HepG2 (cell line): Measurements from ENCODE around the gene OS9. TPM values are rescaled to one million over a fixed set of nuclear protein-coding genes. Genes with fewer than 3 reads are reported as not detected.

ENCODE experiments used
- ARID2 ChIP-seq: sonication (generic); formaldehyde crosslinking; IDR thresholded peaks from 2 replicates; pipeline ENCODE4 v1.8.1; 2022; ENCODE audit warnings: mild to moderate bottlenecking, missing genetic modification reagents, borderline replicate concordance
- CHD4 ChIP-seq: fragments of 200-600 bp; sonication (generic); IDR thresholded peaks from 2 replicates; pipeline ENCODE4 v1.7.0; 2017; ENCODE audit warnings: mild to moderate bottlenecking, low read length, borderline replicate concordance
- CREB1 ChIP-seq, 2 experiments: fragments of 450-650 bp in 1 of 2; IDR thresholded peaks; 2 replicates each; pipeline ENCODE4 v1.6.1; 2016 to 2017; ENCODE audit warnings: control low read depth in 1 of 2, mild to moderate bottlenecking in 1 of 2, missing compliant biosample characterization in 1 of 2, missing genetic modification characterization in 1 of 2
- DR1 ChIP-seq: sonication (generic); formaldehyde crosslinking; IDR thresholded peaks from 2 replicates; pipeline ENCODE4 v1.8.0; 2021; ENCODE audit warnings: mild to moderate bottlenecking, missing genetic modification reagents, inconsistent platforms
- GPN1 ChIP-seq: sonication (generic); formaldehyde crosslinking; IDR thresholded peaks from 2 replicates; pipeline ENCODE4 v1.5.1; 2020; ENCODE audit warnings: missing genetic modification reagents, borderline replicate concordance
- KDM1A ChIP-seq: IDR thresholded peaks from 2 replicates; pipeline ENCODE4 v1.6.1; 2016; ENCODE audit warnings: missing compliant biosample characterization
- KDM2A ChIP-seq: sonication (generic); formaldehyde crosslinking; IDR thresholded peaks from 2 replicates; pipeline ENCODE4 v1.4.0; 2020; ENCODE audit warnings: low read depth, missing genetic modification reagents, borderline replicate concordance
- MAF1 ChIP-seq: sonication (generic); formaldehyde crosslinking; IDR thresholded peaks from 2 replicates; pipeline ENCODE4 v1.5.0; 2020; ENCODE audit warnings: missing genetic modification reagents, borderline replicate concordance
- MAFF ChIP-seq: IDR thresholded peaks from 2 replicates; pipeline ENCODE4 v1.6.1; 2011; ENCODE audit warnings: low read depth, low read length, improper control_type of control experiment
- MEIS1 ChIP-seq: sonication (generic); formaldehyde crosslinking; IDR thresholded peaks from 2 replicates; pipeline ENCODE4 v1.9.0; 2021; ENCODE audit warnings: mild to moderate bottlenecking, missing genetic modification reagents, moderate library complexity, borderline replicate concordance
- PHF8 ChIP-seq: sonication (generic); formaldehyde crosslinking; IDR thresholded peaks from 2 replicates; pipeline ENCODE4 v1.5.0; 2020; ENCODE audit warnings: missing genetic modification reagents
- POLR2A ChIP-seq, 2 experiments: IDR thresholded peaks; 2 replicates each; pipeline ENCODE4 v1.6.1; 2011; ENCODE audit warnings: low read depth in 2 of 2, low read length in 2 of 2, mild to moderate bottlenecking in 1 of 2, moderate library complexity in 1 of 2; ENCODE audit not compliant: insufficient read depth in 1 of 2
- PRMT3 ChIP-seq: sonication (generic); formaldehyde crosslinking; IDR thresholded peaks from 2 replicates; pipeline ENCODE4 v1.8.1; 2022; ENCODE audit warnings: low read depth, mild to moderate bottlenecking, moderate library complexity, missing genetic modification reagents, borderline replicate concordance
- PTBP1 ChIP-seq: fragments of 200-400 bp; formaldehyde crosslinking; IDR thresholded peaks from 2 replicates; pipeline ENCODE4 v1.6.1; 2018; ENCODE audit warnings: low read length, low read depth; ENCODE audit not compliant: poor library complexity, severe bottlenecking
- SAP130 ChIP-seq: IDR thresholded peaks from 2 replicates; pipeline ENCODE4 v1.6.1; 2016; ENCODE audit warnings: low read depth
- SP2 ChIP-seq: sonication (generic); formaldehyde crosslinking; IDR thresholded peaks from 2 replicates; pipeline ENCODE4 v1.5.1; 2020; ENCODE audit warnings: mild to moderate bottlenecking, missing genetic modification reagents
- SP4 ChIP-seq: sonication (generic); formaldehyde crosslinking; IDR thresholded peaks from 2 replicates; pipeline ENCODE4 v1.8.1; 2023; ENCODE audit warnings: mild to moderate bottlenecking, missing genetic modification reagents
- ZBTB21 ChIP-seq: sonication (generic); formaldehyde crosslinking; IDR thresholded peaks from 2 replicates; pipeline ENCODE4 v1.4.0; 2020; ENCODE audit warnings: missing genetic modification reagents
- ZNF101 ChIP-seq: sonication (generic); formaldehyde crosslinking; IDR thresholded peaks from 2 replicates; pipeline ENCODE4 v1.4.0; 2020; ENCODE audit warnings: mild to moderate bottlenecking, low read depth, missing genetic modification reagents, borderline replicate concordance
- ZNF709 ChIP-seq: sonication (generic); formaldehyde crosslinking; IDR thresholded peaks from 2 replicates; pipeline ENCODE4 v1.5.0; 2020; ENCODE audit warnings: mild to moderate bottlenecking, missing genetic modification reagents
- ZNF773 ChIP-seq: sonication (generic); formaldehyde crosslinking; IDR thresholded peaks from 2 replicates; pipeline ENCODE4 v1.4.0; 2020; ENCODE audit warnings: missing genetic modification reagents, borderline replicate concordance
- ZNF839 ChIP-seq: sonication (generic); formaldehyde crosslinking; IDR thresholded peaks from 2 replicates; pipeline ENCODE4 v1.4.0; 2020; ENCODE audit warnings: missing genetic modification reagents, mild to moderate bottlenecking, borderline replicate concordance
- ZNF879 ChIP-seq: sonication (generic); formaldehyde crosslinking; IDR thresholded peaks from 2 replicates; pipeline ENCODE4 v1.8.1; 2023; ENCODE audit warnings: missing genetic modification reagents
- polyA plus RNA-seq, 8 experiments: library from polyadenylated mRNA; depleted of rRNA in 3 of 8; stranded (reverse) in 7 of 8; unstranded in 1 of 8; fragments of >200 nt; fragmentation: Illumina TruSeq in 4 of 8; extraction: Trizol in 4 of 8; gene quantifications; 2 replicates each; pipeline versions ENCODE4 v1.2.1 to v1.2.3, GENCODE V29; 2011 to 2016; ENCODE audit warnings: low read depth in 4 of 8, missing spikeins in 1 of 8, mixed read lengths in 1 of 8; ENCODE audit not compliant: insufficient read depth in 1 of 8
- total RNA-seq, 5 experiments: library from RNA; depleted of rRNA; stranded (reverse); fragments of >200 nt; fragmentation: Illumina TruSeq; extraction: Trizol; gene quantifications; 2 replicates each; pipeline ENCODE4 v1.2.3, GENCODE V29; 2016; ENCODE audit warnings: low read depth in 1 of 5
- TF ChIP-seq, protein P1 (sequence below): sonication (generic); formaldehyde crosslinking; IDR thresholded peaks from 2 replicates; pipeline ENCODE4 v1.9.0; 2022; ENCODE audit warnings: missing genetic modification reagents, mild to moderate bottlenecking, borderline replicate concordance
- TF ChIP-seq, protein P2 (sequence below): IDR thresholded peaks from 2 replicates; pipeline ENCODE4 v1.6.1; 2016; ENCODE audit warnings: low read depth

Gene OS9
- total and polyA plus RNA-seq, 2 of the 13 experiments (the other 11 are each of a cell fraction or from before 2014, with no cell fraction given), result 156 to 206 TPM

DNA sequence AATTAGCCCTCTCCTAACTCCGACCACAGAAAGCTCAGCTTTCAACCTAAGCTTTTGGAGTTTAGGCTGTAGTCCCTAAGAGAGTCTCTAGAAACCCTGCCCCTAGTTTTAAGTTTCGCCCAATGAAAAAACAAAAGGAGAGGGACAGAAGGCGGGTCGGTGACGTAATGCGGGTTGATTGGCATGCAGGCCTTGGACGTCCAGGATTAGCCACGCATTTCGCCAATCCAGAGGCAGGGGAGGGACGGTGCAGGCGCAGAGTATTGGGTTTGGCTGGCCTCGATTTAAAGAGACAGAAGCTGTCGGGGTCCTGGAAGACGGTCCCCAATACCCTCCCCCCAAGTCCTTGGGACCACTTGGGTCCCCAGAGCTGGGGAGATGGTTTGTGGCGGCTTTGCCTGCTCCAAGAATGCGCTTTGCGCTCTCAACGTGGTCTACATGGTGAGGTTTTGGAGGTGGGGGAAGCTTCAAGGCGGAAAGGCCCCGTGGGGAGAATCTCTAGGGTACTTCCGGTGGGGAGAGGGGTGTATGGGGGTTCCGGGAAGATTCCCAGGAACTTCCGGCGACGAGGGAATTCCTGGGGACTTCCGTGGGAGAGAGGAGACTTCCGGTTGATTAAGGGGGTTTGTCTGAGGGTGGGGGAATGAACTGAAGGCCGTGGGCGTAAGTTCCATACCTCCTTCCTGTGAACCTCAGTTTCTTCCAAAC, 51.0 kb downstream of the OS9 start, which contains the start of gene TSPAN31 (continued):
- TF ChIP-seq GPN1 (CRISPR knock-in tag), result no peak
- no peak for TF ChIP-seq PRMT3 (CRISPR knock-in tag)
- TF ChIP-seq, protein P1, sequence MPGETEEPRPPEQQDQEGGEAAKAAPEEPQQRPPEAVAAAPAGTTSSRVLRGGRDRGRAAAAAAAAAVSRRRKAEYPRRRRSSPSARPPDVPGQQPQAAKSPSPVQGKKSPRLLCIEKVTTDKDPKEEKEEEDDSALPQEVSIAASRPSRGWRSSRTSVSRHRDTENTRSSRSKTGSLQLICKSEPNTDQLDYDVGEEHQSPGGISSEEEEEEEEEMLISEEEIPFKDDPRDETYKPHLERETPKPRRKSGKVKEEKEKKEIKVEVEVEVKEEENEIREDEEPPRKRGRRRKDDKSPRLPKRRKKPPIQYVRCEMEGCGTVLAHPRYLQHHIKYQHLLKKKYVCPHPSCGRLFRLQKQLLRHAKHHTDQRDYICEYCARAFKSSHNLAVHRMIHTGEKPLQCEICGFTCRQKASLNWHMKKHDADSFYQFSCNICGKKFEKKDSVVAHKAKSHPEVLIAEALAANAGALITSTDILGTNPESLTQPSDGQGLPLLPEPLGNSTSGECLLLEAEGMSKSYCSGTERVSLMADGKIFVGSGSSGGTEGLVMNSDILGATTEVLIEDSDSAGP (CRISPR knock-in tag), result peak; percentile 100
- no peak for TF ChIP-seq KDM1A
- TF ChIP-seq PHF8 (CRISPR knock-in tag), result peak; percentile 68; the same call in 1 of the 2 replicates
- TF ChIP-seq CHD4, result no peak
- no peak for TF ChIP-seq MAFF
- no peak for TF ChIP-seq ZNF773
- no peak for TF ChIP-seq ZNF839
- TF ChIP-seq, protein P2, sequence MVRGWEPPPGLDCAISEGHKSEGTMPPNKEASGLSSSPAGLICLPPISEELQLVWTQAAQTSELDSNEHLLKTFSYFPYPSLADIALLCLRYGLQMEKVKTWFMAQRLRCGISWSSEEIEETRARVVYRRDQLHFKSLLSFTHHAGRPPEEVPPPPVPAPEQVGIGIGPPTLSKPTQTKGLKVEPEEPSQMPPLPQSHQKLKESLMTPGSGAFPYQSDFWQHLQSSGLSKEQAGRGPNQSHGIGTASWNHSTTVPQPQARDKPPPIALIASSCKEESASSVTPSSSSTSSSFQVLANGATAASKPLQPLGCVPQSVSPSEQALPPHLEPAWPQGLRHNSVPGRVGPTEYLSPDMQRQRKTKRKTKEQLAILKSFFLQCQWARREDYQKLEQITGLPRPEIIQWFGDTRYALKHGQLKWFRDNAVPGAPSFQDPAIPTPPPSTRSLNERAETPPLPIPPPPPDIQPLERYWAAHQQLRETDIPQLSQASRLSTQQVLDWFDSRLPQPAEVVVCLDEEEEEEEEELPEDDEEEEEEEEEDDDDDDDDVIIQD (CRISPR knock-in tag), result no peak; the same call in 1 of the 2 replicates
- TF ChIP-seq CREB1 (IDR thresholded peaks at IDR 0.05), result peak; percentile 90
- TF ChIP-seq CREB1 (CRISPR knock-in tag; IDR thresholded peaks at IDR 0.05), result peak; percentile 98
- no peak; the same call in 1 of the 2 replicates for TF ChIP-seq MAF1 (CRISPR knock-in tag)
- TF ChIP-seq DR1, result peak; percentile 71; the same call in 1 of the 2 replicates
- TF ChIP-seq ZNF879 (CRISPR knock-in tag), result no peak
- peak; percentile 37 for TF ChIP-seq SAP130 (CRISPR knock-in tag)
- TF ChIP-seq ZBTB21 (CRISPR knock-in tag), result peak; percentile 83
- no peak for TF ChIP-seq ZNF709
- TF ChIP-seq MEIS1 (CRISPR knock-in tag), result no peak
- TF ChIP-seq SP2 (CRISPR knock-in tag), result peak; percentile 90
- TF ChIP-seq PTBP1, result no peak
- TF ChIP-seq POLR2A (IDR thresholded peaks at IDR 0.05; ENCODE audit: insufficient read depth in 1 of 2, low read depth in 2 of 2, low read length in 2 of 2), result peak; percentile 57 to 66
- 0 out of 2 replicates have a peak, but pooled peaks have one; percentile 12 for TF ChIP-seq ARID2
- peak; percentile 92 for TF ChIP-seq KDM2A
- TF ChIP-seq SP4, result peak; percentile 78
- no peak for TF ChIP-seq ZNF101 (CRISPR knock-in tag)
